ENCODE data around the gene NT5DC3. TPM values are rescaled to one million over a fixed set of nuclear protein-coding genes. Genes with fewer than 3 reads are reported as not detected.

Gene NT5DC3
- total RNA-seq, 1 donor from 2014 or later = 9.1 TPM

GRCh38 chr12:103769240-103769945 lies 71.6 kb downstream of the NT5DC3 start:
- no peaks in the 10 kb centered on the region for H3K4me1 Mint-ChIP-seq
- no peak for TF ChIP-seq CTCF (IDR thresholded peaks at IDR 0.05; ENCODE audit: unreplicated experiment)
- no peak for DNase-seq (ENCODE audit: low spot score in 2 of 2, unreplicated experiment in 2 of 2)
- H3K9me3 Mint-ChIP-seq = no peaks in the 10 kb centered on the region
- no peaks in the 10 kb centered on the region for H3K27me3 Mint-ChIP-seq (ENCODE audit: low read depth)
- H3K27ac Mint-ChIP-seq = no peak overlapping the region
- no peaks in the 10 kb centered on the region for H3K36me3 Mint-ChIP-seq
- no peak overlapping the region for H3K4me3 Mint-ChIP-seq

GRCh38 chr12:103768467-103769123 lies 72.4 kb downstream of the NT5DC3 start:
- H3K27me3 Mint-ChIP-seq (ENCODE audit: low read depth) = no peaks in the 10 kb centered on the region
- H3K36me3 Mint-ChIP-seq = no peaks in the 10 kb centered on the region
- DNase-seq (ENCODE audit: low spot score in 2 of 2, unreplicated experiment in 2 of 2) = no peak
- no peak for TF ChIP-seq CTCF (IDR thresholded peaks at IDR 0.05; ENCODE audit: unreplicated experiment)
- no peak overlapping the region for H3K27ac Mint-ChIP-seq
- no peak overlapping the region for H3K4me3 Mint-ChIP-seq
- H3K4me1 Mint-ChIP-seq = no peaks in the 10 kb centered on the region
- no peaks in the 10 kb centered on the region for H3K9me3 Mint-ChIP-seq

GRCh38 chr12:103766028-103766427 lies 75.0 kb downstream of the NT5DC3 start:
- Mint-ChIP-seq H3K27ac (no peak overlapping the region), H3K27me3 (ENCODE audit: low read depth) (no peaks in the 10 kb centered on the region), H3K4me1 (no peaks in the 10 kb centered on the region), H3K36me3 (no peaks in the 10 kb centered on the region), H3K4me3 (no peak overlapping the region), H3K9me3 (no peaks in the 10 kb centered on the region)
- no peak for TF ChIP-seq CTCF (IDR thresholded peaks at IDR 0.05; ENCODE audit: unreplicated experiment)
- DNase-seq (ENCODE audit: low spot score in 2 of 2, unreplicated experiment in 2 of 2) = no peak

- H3K4me3 Mint-ChIP-seq = no peak overlapping the region
- no peaks in the 10 kb centered on the region for H3K9me3 Mint-ChIP-seq
- H3K27ac Mint-ChIP-seq = no peak overlapping the region
- TF ChIP-seq CTCF (IDR thresholded peaks at IDR 0.05; ENCODE audit: unreplicated experiment) = no peak
- no peaks in the 10 kb centered on the region for H3K27me3 Mint-ChIP-seq (ENCODE audit: low read depth)
- H3K4me1 Mint-ChIP-seq = no peaks in the 10 kb centered on the region
- H3K36me3 Mint-ChIP-seq = no peaks in the 10 kb centered on the region
- DNase-seq (ENCODE audit: low spot score in 2 of 2, unreplicated experiment in 2 of 2) = no peak
Measured at GRCh38 chr12:103765322-103765721, 75.7 kb downstream of the NT5DC3 start.

GRCh38 chr12:103762473-103762872 lies 78.6 kb downstream of the NT5DC3 start:
- no peak for DNase-seq (ENCODE audit: low spot score in 2 of 2, unreplicated experiment in 2 of 2)
- no peak overlapping the region for H3K27ac Mint-ChIP-seq

More at GRCh38 chr12:103762473-103762872, 78.6 kb downstream of the NT5DC3 start:
- Mint-ChIP-seq H3K4me3 (no peak overlapping the region), H3K36me3 (no peaks in the 10 kb centered on the region), H3K4me1 (no peaks in the 10 kb centered on the region), H3K9me3 (no peaks in the 10 kb centered on the region), H3K27me3 (ENCODE audit: low read depth) (no peaks in the 10 kb centered on the region)
- TF ChIP-seq CTCF (IDR thresholded peaks at IDR 0.05; ENCODE audit: unreplicated experiment) = no peak

All from mesothelial cell of epicardium (in vitro differentiated cells).